ENCODE results near the gene BMP10. TPM values are rescaled to one million over a fixed set of nuclear protein-coding genes. Genes with fewer than 3 reads are reported as not detected.

Gene BMP10
- total RNA-seq, 1 donor from 2014 or later, result not detected

- H3K36me3 Mint-ChIP-seq (ENCODE audit: unreplicated experiment), result peaks cover 8% of the 10 kb centered on the region
- H3K4me3 Mint-ChIP-seq (ENCODE audit: unreplicated experiment), result no peak overlapping the region
- peaks cover 3% of the 10 kb centered on the region for H3K27me3 Mint-ChIP-seq (ENCODE audit: unreplicated experiment)
- TF ChIP-seq, protein P1, sequence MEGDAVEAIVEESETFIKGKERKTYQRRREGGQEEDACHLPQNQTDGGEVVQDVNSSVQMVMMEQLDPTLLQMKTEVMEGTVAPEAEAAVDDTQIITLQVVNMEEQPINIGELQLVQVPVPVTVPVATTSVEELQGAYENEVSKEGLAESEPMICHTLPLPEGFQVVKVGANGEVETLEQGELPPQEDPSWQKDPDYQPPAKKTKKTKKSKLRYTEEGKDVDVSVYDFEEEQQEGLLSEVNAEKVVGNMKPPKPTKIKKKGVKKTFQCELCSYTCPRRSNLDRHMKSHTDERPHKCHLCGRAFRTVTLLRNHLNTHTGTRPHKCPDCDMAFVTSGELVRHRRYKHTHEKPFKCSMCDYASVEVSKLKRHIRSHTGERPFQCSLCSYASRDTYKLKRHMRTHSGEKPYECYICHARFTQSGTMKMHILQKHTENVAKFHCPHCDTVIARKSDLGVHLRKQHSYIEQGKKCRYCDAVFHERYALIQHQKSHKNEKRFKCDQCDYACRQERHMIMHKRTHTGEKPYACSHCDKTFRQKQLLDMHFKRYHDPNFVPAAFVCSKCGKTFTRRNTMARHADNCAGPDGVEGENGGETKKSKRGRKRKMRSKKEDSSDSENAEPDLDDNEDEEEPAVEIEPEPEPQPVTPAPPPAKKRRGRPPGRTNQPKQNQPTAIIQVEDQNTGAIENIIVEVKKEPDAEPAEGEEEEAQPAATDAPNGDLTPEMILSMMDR (IDR thresholded peaks at IDR 0.05; ENCODE audit: partially characterized antibody, unreplicated experiment), result no peak
- H3K27ac Mint-ChIP-seq (ENCODE audit: unreplicated experiment), result no peak overlapping the region
- DNase-seq, result no peak
- H3K9me3 Mint-ChIP-seq (ENCODE audit: unreplicated experiment), result peaks cover 2% of the 10 kb centered on the region
- H3K4me1 Mint-ChIP-seq (ENCODE audit: low read depth, unreplicated experiment), result no peaks in the 10 kb centered on the region
These were observed 36.2 kb upstream of the BMP10 start for GRCh38 chr2:68907232-68907919.

GRCh38 chr2:68906716-68907115 is 35.5 kb upstream of the BMP10 start:
- no peak overlapping the region for H3K4me3 Mint-ChIP-seq (ENCODE audit: unreplicated experiment)
- H3K27ac Mint-ChIP-seq (ENCODE audit: unreplicated experiment), result no peak overlapping the region
- TF ChIP-seq, protein P1 (IDR thresholded peaks at IDR 0.05; ENCODE audit: partially characterized antibody, unreplicated experiment), result no peak
- peaks cover 12% of the 10 kb centered on the region for H3K36me3 Mint-ChIP-seq (ENCODE audit: unreplicated experiment)
- peaks cover 3% of the 10 kb centered on the region for H3K27me3 Mint-ChIP-seq (ENCODE audit: unreplicated experiment)
- DNase-seq, result no peak
- no peaks in the 10 kb centered on the region for H3K4me1 Mint-ChIP-seq (ENCODE audit: low read depth, unreplicated experiment)
- H3K9me3 Mint-ChIP-seq (ENCODE audit: unreplicated experiment), result peaks cover 2% of the 10 kb centered on the region

DNA sequence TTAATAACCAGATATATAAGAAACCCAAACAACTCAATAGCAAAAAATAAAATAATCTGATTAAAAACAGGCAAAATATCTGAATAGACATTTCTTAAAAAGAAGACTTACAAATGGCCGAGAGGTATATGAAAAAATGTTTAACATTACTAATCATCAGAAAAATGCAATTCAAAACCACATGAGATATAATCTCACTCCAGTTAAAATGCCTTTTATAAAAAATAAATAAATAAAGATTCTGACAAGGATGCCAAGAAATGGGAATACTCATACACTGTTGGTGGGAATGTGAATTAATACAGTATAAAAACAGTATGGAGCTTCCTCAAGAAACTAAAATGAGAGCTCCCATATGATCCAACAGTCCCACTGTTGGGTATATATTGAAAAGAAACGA is 33.9 kb upstream of the BMP10 start:
- TF ChIP-seq, protein P1 (IDR thresholded peaks at IDR 0.05; ENCODE audit: partially characterized antibody, unreplicated experiment), result no peak
- DNase-seq, result no peak
- peaks cover 19% of the 10 kb centered on the region for H3K36me3 Mint-ChIP-seq (ENCODE audit: unreplicated experiment)
- H3K9me3 Mint-ChIP-seq (ENCODE audit: unreplicated experiment), result peaks cover 4% of the 10 kb centered on the region
- no peak overlapping the region for H3K27ac Mint-ChIP-seq (ENCODE audit: unreplicated experiment)
- peaks cover 3% of the 10 kb centered on the region for H3K27me3 Mint-ChIP-seq (ENCODE audit: unreplicated experiment)
- H3K4me1 Mint-ChIP-seq (ENCODE audit: low read depth, unreplicated experiment), result no peaks in the 10 kb centered on the region
- no peak overlapping the region for H3K4me3 Mint-ChIP-seq (ENCODE audit: unreplicated experiment)

GRCh38 chr2:68901561-68901960 is 30.4 kb upstream of the BMP10 start:
- peaks cover 27% of the 10 kb centered on the region for H3K36me3 Mint-ChIP-seq (ENCODE audit: unreplicated experiment)
- no peaks in the 10 kb centered on the region for H3K27me3 Mint-ChIP-seq (ENCODE audit: unreplicated experiment)
- H3K9me3 Mint-ChIP-seq (ENCODE audit: unreplicated experiment), result peaks cover 4% of the 10 kb centered on the region
- no peak for DNase-seq
- H3K4me3 Mint-ChIP-seq (ENCODE audit: unreplicated experiment), result no peak overlapping the region
- H3K27ac Mint-ChIP-seq (ENCODE audit: unreplicated experiment), result no peak overlapping the region
- TF ChIP-seq, protein P1 (IDR thresholded peaks at IDR 0.05; ENCODE audit: partially characterized antibody, unreplicated experiment), result no peak
- H3K4me1 Mint-ChIP-seq (ENCODE audit: low read depth, unreplicated experiment), result no peaks in the 10 kb centered on the region

DNA sequence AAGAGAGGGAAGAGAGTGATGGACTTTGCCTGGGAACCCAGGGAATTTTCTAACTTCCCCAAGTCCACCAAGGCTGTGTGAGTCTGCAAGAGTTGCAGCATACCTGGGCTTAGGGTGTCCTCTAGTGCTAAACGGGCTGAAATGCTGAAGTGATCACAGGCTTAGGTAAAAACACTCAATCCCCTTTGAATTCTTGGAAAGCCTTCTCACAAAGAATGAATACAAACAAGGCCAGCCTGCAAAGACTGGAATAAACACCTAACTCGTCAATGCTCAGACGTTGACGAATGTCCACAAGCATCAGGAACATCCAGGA is 30.0 kb upstream of the BMP10 start:
- Mint-ChIP-seq H3K4me3 (ENCODE audit: unreplicated experiment) (no peak overlapping the region), H3K9me3 (ENCODE audit: unreplicated experiment) (peaks cover 4% of the 10 kb centered on the region), H3K27me3 (ENCODE audit: unreplicated experiment) (no peaks in the 10 kb centered on the region), H3K4me1 (ENCODE audit: low read depth, unreplicated experiment) (no peaks in the 10 kb centered on the region), H3K27ac (ENCODE audit: unreplicated experiment) (no peak overlapping the region), H3K36me3 (ENCODE audit: unreplicated experiment) (peaks cover 27% of the 10 kb centered on the region)
- no peak for DNase-seq
- TF ChIP-seq, protein P1 (IDR thresholded peaks at IDR 0.05; ENCODE audit: partially characterized antibody, unreplicated experiment), result no peak

All from glutamatergic neuron (in vitro differentiated cells).